B cell (primary cell): Measurements from ENCODE around the gene TINAGL1.

ENCODE experiments used
- CTCF ChIP-seq: fragments of 200-600 bp; IDR thresholded peaks from one replicate; pipeline ENCODE4 v1.8.0; 2022; ENCODE audit warnings: antibody characterized with exemption, mild to moderate bottlenecking
- EZH2 ChIP-seq: IDR thresholded peaks from 2 replicates; pipeline ENCODE4 v1.6.1; 2012; ENCODE audit warnings: borderline replicate concordance, low read depth, mild to moderate bottlenecking, moderate library complexity, low read length; ENCODE audit not compliant: insufficient read depth, poor library complexity, severe bottlenecking

- TF ChIP-seq CTCF, result no peak
- TF ChIP-seq EZH2, result no peak
Measured at GRCh38 chr1:31628931-31629556, 52.7 kb downstream of the TINAGL1 start.
